A673 (cell line): ENCODE data around the gene VGLL3.

Experiments
- CTCF ChIP-seq: fragments of 300-800, 200-600 bp; sonication (generic); conservative IDR thresholded peaks from 2 replicates; pipeline ENCODE4 v1.5.1; 2017; ENCODE audit warnings: low read depth, mild to moderate bottlenecking, antibody characterized with exemption, low read length, moderate library complexity, mixed read lengths
- EZH2 ChIP-seq: fragments of 200-600 bp; sonication (generic); IDR thresholded peaks from 2 replicates; pipeline ENCODE4 v1.6.1; 2017; ENCODE audit warnings: borderline replicate concordance, low read depth, mild to moderate bottlenecking, mixed read lengths, antibody characterized with exemption, low read length; ENCODE audit not compliant: poor library complexity, severe bottlenecking

GRCh38 chr3:87001473-87002098 lies 10.6 kb upstream of the VGLL3 start:
- TF ChIP-seq CTCF (no peak), EZH2 (no peak)
